LNCAP (cell line): ENCODE measurements around the gene NES.
A peak's percentile ranks its signal among the peaks of the same experiment; 100 is the strongest.

Source experiments
- CTCF ChIP-seq: fragments of 450-650 bp; IDR thresholded peaks from 2 replicates; pipeline ENCODE4 v1.5.1; 2017; ENCODE audit warnings: mild to moderate bottlenecking

The NES gene

GRCh38 chr1:156682166-156682890, 5.1 kb upstream of the NES start:
- no peak for TF ChIP-seq CTCF

- TF ChIP-seq CTCF, result no peak
These were observed 4.2 kb upstream of the NES start for GRCh38 chr1:156681196-156681960.

GRCh38 chr1:156680056-156680455, 2.8 kb upstream of the NES start:
- TF ChIP-seq CTCF, result no peak

- peak; percentile 95 for TF ChIP-seq CTCF
These were observed 699 bp upstream of the NES start for GRCh38 chr1:156677616-156678596.

GRCh38 chr1:156676114-156676819, 940 bp downstream of the NES start:
- TF ChIP-seq CTCF, result no peak

GRCh38 chr1:156675210-156676113, 1.7 kb downstream of the NES start:
- TF ChIP-seq CTCF, result no peak
